HG03520 (cell line): Measurements from ENCODE around the gene PDE8B.
"Not testable (repeated sequence)": the region's sequence is repeated elsewhere in the genome, so short reads cannot be mapped to it uniquely, and the experiment has no call there.

Experiments used
- ATAC-seq: cut with Tn5 transposase; IDR thresholded peaks from one replicate; pipeline ENCODE4 v1.9.1; 2021; ENCODE audit warnings: mild to moderate bottlenecking, moderate library complexity; ENCODE audit not compliant: unreplicated experiment

PDE8B gene

DNA sequence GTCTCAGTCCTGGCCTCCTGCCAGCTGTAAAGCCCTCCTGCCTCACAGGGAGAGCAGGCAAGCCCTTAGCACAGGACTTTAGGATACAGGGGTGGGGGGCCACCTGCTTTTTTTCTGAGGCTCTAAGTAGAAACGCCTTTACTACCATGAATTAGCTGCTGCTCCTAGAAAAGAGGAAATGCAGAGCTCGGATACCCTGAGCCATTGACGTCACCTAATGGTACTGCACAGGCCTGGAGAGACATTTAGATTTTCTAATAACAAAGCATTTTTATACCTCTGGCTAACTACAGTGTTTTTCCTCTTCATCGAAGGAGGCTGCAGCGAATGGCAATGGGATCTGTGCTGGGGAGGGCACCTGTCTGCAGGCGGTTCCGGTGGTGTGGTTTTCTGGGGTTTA, 144.6 kb downstream of the PDE8B start:
- no peak for ATAC-seq

DNA sequence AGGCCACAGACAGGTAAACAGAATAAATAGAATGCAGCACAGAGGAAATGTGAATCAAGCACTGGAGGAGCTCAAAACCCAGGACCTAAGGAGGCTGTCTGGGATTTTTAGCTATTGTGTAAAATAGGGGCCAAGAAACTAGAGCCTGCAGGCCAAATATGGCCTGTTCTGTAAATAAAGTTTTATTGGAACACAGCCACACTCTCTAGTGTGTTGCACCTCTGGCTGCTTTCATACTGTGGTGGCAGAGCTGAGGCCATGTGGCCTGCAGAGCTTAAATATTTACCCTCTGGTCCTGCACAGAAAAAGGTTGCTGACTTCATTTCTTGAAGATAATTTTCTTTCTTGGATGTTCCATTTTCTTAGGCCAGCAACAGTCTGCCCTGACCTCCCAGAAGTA, 145.3 kb downstream of the PDE8B start:
- no peak for ATAC-seq

DNA sequence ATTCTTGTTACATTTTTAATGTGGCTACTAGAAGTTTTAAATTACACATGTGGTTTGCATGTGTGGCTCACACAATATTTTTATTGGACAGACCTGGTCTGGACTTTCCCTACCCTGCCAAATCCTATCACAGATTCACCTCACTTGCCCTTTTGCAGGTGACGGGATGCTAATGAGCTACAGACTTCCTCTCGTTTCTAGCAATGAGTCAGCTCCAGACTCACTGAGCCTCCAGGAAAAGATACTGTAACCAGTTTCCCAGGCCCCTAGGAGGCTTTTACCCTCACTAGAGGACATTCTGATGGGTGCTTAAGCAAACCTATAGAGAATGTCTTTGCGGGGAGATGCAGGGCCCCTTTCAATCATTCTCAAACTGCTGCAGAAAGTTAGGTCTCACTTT, 146.3 kb downstream of the PDE8B start:
- peak; percentile 79 for ATAC-seq

DNA sequence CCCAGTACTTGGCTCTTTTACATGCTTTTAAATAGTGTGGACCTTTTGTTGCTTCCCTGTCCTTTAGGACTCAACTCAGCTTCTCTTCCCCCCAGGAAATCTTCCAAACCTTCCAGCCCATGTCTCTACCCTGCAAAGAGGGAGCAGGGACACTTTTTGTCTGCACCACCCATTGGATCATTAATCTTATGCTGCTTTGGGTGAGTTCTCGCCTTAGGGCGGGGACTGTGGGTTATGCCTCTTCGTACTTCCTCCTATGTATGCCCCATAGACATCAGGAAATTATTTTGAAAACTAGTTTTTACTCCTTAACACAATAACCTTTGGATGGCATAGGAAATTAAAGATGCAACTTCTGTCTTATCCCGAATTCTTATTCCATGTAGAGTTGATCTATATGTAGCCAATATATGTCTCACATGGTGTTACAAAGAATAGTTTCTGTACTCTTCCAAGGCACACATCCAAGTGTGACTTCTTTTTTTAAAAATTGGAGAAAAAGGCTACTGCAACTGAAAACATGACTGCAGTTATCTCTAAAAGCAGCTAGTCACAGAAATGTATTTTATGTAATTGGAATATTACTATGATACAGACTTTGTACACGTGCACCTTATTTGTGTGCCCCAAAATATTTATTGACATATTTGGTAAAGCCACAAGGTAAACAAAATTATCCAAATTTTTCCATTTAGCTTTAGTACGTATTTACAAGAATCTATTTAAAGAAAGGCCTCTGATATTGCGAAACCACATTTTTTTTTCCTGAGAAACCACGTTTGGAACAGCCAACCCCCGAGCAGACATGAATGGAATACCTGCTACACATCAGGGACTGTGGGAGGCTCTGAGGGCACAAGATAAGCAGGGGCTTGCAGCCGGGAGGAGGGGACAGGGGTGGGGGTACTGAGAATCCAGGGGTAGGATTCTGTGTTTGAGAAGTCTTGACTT, 148.1 kb downstream of the PDE8B start:
- no peak for ATAC-seq

DNA sequence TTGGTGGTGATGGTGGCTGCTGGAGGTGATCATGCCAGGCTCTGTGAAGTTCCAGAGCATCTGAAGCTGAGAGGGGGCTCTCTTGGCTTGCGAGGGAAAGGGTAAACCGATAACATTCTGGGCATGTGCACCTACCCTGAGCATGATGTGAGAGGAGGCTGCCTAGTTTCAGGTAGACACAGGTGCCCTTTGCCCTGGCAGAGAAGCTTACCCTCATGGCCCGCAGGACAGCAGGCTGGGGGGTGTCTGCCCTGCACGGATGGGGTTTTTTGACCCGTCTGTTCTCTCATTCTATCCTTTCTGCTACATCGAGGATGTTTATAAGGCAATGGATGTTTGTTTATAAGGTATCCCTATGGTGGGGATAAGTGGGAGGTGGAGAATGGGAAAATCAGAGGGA, 148.8 kb downstream of the PDE8B start:
- ATAC-seq: no peak

DNA sequence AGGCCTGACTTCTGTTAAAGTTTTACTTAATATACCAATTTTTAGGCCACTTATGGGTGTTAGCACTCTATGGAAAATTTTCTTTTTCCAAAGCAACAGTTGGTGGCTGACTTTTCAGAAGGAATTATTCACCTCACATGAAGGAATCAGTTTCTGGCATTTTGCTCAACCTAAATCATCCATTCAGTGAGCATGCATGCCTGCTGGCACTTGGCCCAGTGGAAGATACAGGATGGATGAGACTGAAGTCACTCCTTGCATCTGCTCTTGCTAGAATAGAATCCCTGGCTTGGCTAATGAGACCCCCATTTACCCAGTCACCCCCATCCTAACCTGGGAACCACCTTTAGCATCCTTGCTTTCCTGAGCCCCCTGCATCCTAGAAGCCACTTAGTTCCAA, 149.9 kb downstream of the PDE8B start:
- ATAC-seq: no peak

DNA sequence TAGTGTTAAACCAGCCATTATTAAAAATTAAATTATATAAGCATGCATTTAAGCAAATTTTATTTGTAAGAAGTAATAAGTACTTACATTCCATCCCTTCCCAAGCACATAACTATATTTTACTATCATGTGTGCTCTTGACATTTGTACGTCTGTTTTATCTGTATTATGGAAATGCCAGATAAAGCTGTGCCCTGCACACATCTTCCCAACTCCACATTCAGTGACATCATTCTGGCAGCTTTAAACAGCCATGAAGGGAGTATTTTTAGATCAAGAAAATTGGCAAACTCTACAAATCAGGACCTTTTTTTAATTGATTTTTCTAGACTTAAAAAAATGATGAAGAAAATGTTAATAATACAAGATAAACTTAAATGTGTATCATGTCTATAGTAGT, 150.5 kb downstream of the PDE8B start:
- no peak for ATAC-seq

DNA sequence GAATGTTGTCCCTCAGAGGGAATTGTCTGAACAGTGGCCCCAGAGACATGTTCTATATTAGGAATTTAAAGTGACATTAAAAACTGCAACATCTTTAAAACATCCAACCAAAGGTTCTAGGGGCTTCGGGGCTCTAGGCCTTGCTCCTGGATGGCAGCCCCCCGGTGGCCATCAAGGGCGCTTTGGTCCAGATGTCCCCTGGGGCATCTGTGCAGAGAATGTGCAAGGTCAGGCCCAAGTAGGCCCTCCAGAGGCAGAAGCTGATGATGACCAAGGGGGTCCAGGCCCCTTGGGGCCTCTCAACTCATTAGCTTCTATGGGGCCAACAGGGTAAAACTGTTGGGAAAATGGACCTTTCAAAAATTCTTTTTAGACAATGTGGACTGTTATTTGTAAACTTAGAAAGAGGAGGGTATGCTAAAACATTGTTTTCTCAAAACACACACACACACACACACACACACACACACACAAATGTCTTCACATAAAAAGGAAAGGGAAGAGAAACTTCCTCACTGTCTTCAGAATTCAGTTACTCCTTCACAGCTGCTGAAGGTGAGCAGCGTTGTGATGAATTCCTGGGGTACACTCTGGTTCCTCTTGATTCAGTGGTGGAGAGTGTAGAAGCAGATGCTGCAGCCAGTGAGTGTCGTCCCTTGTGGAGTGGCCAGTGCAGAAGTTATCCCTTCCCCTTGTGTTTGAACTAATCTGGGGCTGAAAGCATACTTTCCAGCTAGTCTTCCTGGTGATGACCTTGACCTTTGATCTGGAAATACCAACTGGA, 156.4 kb downstream of the PDE8B start:
- ATAC-seq: no peak

DNA sequence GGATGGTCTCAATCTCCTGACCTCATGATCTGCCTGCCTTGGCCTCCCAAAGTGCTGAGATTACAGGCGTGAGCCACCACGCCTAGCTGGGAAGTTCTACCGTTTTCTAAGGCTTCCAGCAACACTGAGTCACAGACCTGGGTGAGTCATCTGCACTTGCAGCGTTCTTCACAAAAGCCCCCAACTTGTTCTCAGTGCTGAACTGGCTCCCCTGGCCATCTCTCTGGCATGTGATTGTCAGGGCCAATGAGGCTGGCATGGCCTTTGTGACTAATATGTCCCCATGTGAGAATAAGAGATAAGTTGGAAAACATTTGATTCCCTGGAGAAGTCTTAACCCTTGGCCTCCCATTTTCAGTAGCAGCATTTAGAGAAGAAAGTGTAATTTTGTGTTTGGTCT, 157.3 kb downstream of the PDE8B start:
- no peak for ATAC-seq

DNA sequence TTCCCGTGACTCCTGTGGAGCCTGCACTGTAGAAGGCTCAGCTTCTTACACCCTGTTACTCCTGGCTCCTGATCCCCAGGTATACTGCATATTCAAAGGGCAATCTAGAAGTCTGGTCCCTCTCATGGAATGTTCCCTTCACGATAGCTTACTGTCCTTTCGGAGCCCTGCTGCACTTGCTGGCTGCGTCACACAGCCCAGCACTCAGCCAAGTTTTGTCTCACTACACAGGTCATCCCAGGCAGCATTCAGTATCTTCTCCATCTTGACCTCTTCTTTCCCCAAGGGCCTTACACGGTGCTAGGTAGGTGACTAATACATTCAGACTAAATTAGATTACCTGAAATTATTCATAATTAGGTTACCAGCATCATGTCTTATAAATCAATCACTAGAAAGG, 157.9 kb downstream of the PDE8B start:
- no peak for ATAC-seq

DNA sequence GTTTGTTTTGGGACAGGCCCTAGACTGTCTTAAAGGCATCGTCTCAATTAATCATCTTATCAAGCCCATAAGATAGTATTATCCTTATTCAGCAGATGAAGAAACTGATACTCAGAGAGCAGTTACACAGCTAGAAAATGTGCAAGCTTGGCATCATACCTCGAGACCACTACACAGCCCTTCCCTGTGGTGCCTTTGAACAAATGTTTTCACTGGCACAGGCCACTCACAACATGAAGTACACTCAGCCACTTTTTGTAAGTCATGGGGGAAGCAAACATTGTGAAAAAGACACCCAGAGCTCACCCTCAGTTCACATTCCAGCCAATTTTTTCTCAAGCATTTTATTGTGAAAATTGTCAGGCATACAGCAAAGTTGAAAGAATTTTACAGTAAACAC, 159.1 kb downstream of the PDE8B start:
- no peak for ATAC-seq

DNA sequence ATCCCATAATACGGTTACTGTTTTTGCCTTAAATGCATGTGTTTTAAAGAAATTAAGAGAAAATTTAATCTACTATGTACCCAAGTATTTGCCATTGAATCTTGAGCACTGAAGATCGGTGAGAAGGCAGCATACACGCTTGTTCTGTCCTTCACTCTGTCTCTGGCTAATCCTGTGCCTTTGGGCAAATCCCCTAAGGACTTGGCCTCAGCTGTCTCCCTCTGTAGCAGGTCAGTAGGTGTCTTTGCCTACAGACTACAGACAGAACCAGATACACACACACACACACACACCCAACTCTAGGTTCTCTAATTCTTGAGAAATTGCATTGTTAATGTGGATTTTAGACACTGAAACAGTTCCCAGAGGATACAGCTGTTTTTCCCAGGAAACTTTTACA, 164.2 kb downstream of the PDE8B start:
- ATAC-seq: no peak

DNA sequence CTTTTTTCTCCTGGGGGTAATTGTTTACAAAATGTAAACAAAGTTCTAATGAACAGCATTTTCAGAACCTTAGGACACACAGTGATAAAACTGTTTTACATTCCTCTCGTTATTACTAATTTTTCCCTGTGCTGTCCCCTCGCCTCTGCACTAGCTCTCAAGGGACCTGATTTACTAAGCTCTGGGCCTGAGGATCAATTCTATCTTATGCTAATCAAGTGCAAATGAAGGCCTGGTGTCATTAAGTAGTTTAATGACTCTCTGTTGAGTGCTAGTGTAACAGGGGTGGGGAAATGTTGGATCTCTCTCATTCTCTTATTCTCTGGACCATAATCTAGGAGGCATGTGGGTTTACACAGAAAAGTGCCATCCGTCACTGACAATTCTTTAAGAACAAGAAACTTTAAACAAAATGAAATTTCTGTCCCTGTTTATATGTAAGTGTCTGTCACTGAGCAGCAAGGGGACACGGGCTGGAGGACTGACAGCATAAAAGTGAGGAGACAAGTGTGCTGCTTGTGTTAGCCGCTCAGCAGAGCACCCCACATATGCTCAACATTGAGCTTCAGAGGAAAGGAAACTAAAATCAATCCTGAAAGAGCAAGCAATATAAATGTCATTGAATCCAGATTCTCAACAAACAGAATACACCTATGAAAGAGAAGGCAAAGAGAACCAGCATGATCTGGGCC, 166.3 kb downstream of the PDE8B start:
- ATAC-seq: no peak

DNA sequence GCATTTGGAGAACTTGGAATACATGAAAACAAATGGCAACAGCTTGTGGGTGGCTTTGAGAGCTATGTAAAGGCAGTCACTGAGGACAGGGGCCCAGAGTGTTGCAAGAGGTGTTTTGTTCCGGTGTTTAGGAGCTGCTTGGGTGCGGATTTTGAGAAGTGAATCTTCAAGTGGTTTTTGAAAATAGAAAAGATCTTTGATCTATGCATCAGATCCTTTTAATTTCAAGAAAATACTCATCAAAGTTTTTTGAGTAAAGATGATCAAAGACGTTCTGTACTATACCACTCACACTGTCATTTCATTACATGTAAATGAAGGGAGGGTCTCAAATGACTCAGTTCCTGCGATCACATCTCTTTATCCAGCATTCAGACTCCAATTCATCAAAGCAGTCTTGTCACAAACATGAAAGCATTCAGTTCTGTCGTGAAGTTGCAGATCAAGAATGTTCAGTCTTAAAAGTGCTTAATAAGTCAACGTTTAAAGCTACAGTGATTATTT, 169.1 kb downstream of the PDE8B start:
- peak; percentile 76 for ATAC-seq

DNA sequence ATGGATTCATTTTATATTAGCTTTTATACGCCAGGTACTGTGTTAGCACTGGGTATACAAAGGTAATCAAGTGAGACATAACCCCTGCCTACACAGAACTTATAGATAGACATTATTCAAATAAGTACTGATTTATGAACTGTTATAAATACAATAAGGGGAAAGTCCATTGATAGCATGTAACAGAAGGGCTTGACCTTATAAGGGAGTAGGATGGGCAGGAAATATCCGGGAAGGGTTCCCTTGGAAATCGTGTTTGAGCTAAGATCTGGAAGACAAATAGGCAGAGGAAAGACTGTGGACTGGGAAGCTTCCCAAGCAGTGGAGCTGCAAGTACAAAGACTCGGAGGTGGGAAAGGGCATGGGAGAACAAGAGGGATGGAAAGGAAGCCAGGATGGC, 170.2 kb downstream of the PDE8B start:
- no peak for ATAC-seq

DNA sequence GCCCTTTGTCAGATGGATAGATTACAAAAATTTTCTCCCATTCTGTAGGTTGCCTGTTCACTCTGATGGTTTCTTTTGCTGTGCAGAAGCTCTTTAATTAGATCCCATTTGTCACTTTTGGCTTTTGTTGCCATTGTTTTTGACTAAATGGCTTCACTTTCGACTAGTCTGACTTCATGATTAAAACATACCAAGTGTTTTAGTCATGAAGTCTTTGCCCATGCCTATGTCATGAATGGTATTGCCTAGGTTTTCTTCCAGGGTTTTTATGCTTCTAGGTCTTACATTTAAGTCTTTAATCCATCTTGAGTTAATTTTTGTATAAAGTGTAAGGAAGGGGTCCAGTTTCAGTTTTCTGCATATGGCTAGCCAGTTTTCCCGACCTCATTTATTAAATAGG, 172.9 kb downstream of the PDE8B start:
- ATAC-seq: not testable (repeated sequence)

DNA sequence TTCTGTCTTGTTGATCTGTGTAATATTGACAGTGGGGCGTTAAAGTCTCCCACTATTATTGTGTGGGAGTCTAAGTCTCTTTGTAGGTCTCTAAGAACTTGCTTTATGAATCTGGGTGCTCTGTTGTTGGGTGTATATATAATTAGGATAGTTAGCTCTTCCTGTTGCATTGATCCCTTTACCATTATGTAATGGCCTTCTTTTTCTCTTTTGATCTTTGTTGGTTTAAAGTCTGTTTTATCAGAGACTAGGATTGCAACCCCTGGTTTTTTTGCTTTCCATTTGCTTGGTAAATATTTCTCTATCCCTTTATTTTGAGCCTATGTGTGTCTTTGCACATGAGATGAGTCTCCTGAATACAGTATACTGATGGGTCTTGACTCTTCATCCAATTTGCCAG, 175.9 kb downstream of the PDE8B start:
- ATAC-seq: not testable (repeated sequence)

DNA sequence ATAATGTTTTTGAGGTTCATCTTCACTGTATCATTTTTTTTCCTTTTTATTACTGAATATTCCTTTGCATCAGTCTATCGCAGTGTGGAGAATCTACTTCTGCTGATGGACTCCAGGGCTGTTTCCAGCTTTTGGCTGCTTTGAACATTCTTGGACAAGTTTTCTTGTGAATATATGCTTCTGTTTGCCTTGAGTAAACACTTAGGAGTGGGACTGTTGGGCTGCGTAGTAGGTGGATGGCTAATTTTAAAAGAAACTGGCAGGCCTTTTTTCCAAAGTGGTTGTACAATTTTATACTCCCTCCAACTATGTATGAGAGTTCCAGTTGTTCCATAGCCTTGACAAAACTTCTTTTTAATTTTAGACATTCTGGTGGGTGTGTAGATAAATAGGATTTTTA, 179.3 kb downstream of the PDE8B start:
- ATAC-seq: no peak

DNA sequence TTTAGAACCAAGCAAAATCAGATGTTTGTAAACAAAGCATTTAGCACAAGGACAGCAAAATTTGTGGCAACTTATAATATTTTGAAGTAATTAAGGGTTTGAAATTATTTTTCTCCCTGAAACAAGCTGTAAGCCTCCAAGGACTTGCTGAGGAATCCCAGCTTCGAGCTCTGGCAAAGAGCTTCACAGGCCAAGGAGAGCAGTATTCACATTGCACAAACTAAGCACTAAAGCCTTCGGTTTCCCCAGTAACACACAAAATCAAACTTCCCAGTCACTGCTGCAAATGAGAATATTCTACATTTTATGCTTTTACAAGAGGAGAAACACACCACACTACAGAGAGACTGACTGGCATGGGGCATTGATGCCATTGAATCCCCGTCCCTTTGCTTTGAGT, 179.7 kb downstream of the PDE8B start:
- no peak for ATAC-seq

DNA sequence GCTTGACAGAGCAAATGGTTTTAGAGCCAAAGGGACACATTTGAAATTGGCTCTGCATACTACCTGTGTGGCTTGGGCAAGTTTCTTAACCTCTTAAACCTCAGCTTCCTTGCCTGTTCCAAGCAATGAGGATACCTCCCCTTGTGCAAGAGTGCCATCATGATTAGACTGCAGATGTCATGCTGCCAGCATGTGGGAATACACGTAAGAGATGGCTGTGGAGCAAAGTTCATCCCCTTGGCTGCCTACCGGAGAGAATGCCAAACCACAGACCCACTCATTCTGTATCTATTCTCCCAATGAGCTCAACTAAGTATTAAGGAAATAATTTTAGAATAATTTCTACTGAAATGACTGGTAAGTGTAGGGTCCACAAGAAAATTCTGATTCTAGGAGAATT, 180.3 kb downstream of the PDE8B start:
- ATAC-seq: no peak

DNA sequence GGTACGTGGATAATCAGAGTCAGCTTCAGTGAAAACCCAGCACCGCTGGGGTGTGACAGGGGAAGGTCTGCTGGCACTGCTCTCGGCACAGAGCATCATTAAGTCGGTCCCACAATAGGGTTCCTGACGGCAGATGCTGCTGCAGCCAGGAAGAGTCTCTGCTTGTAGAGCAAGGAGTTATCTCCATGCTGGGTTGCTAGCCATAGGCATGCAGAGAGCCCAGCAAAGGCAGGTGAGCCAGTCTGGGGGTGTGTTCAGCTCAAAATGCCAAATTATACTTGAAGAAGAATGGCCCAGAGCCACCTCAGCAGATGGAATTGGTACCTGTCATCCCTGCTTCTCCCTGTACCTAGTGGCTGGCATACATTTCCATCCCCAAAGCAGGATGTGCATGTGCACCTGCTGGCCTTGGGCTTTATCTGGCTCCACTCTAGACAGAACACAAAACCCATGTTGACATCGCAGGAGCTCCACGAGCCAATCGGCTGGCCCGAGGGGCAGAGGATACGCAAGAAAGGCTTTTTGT, 180.8 kb downstream of the PDE8B start:
- ATAC-seq: no peak
